ENCODE results near the gene MRPL53. TPM values are rescaled to one million over a fixed set of nuclear protein-coding genes. Genes with fewer than 3 reads are reported as not detected.
A peak's percentile ranks its signal among the peaks of the same experiment; 100 is the strongest.

Gene MRPL53
- total and polyA plus RNA-seq, 9 of the 15 experiments (the other 6 are each of a cell fraction or from before 2014, with no cell fraction given) = 11.5 to 87.9 (median 41.1) TPM

GRCh38 chr2:74496997-74497776 lies 24.7 kb upstream of the MRPL53 start:
- H3K4me3 ChIP-seq = no peak overlapping the region
- CTCF ChIA-PET (ENCODE audit: low intra/inter-chr PET ratio) = no interaction called here
- H3K9ac ChIP-seq (ENCODE audit: insufficient read depth in 1 of 2, low read depth in 2 of 2, low read length in 2 of 2) = no peak overlapping the region
- H3K4me1 ChIP-seq (replicated peaks in 1 of 2; ENCODE audit: control insufficient read depth in 2 of 2, insufficient read depth in 2 of 2, low read length in 2 of 2) = peaks cover 11 to 32% of the 10 kb centered on the region in 2 experiments; a peak in 4 of 5 replicates
- no TSS peak for BruUV-seq (replicated peaks)
- POLR2A ChIA-PET = interaction anchor here (1.0 kb wide), 1 partner anchor 25 kb away, joined by 3 read pairs; no protein-coding TSS in a partner anchor
- no peaks in the 10 kb centered on the region for H4K20me1 ChIP-seq (replicated peaks; ENCODE audit: control insufficient read depth, insufficient read depth, low read length)
- DNase-seq (ENCODE audit: extremely low read depth in 1 of 4, low spot score in 3 of 4) (no peak), ATAC-seq (no peak), FAIRE-seq (no peak)
- H3K4me2 ChIP-seq (ENCODE audit: insufficient read depth, low read length) = no peak overlapping the region
- intact Hi-C loops (cut with micrococcal nuclease) (no loop called here), in situ Hi-C loops (cut with MboI) (no loop called here)
- WGBS (ENCODE audit: insufficient coverage, low coverage, missing lambda C conversion rate) = 87% methylated on average over 18 of the region's 19 CpGs
- no peak overlapping the region for H3K27ac ChIP-seq (ENCODE audit: extremely low read depth, low read depth, low read length)
- H3K9me3 ChIP-seq (replicated peaks; ENCODE audit: control insufficient read depth, insufficient read depth, low read depth, low read length) = no peaks in the 10 kb centered on the region
- no peaks in the 10 kb centered on the region for H3K27me3 ChIP-seq (ENCODE audit: control insufficient read depth in 2 of 2, insufficient read depth in 2 of 2, low read length in 2 of 2)
- H3K36me3 ChIP-seq (ENCODE audit: control insufficient read depth, insufficient read depth, low read length) = peaks cover 23% of the 10 kb centered on the region; the same call in 2 of the 3 replicates
- no peak overlapping the region for H2AFZ ChIP-seq (ENCODE audit: low read depth, low read length)
- no peaks in the 10 kb centered on the region for H3K9me1 ChIP-seq (ENCODE audit: control insufficient read depth, insufficient read depth, low read length)
- no peaks in the 10 kb centered on the region for H3K79me2 ChIP-seq (ENCODE audit: control insufficient read depth, insufficient read depth, low read length)
- no peak for TF ChIP-seq SNIP1 (IDR thresholded peaks at IDR 0.05; ENCODE audit: low read depth)
- no peak for TF ChIP-seq EP400 (IDR thresholded peaks at IDR 0.05)
- no peak for TF ChIP-seq ZNF311 (CRISPR knock-in tag; IDR thresholded peaks at IDR 0.05)
- no peak for TF ChIP-seq TCF3 (CRISPR knock-in tag; IDR thresholded peaks at IDR 0.05)
- TF ChIP-seq NCOA1 (IDR thresholded peaks at IDR 0.05; ENCODE audit: low read depth) = no peak
- no peak for TF ChIP-seq ILK (tag; IDR thresholded peaks at IDR 0.05; ENCODE audit: borderline replicate concordance, low read depth)
- no peak for TF ChIP-seq EP300 (IDR thresholded peaks at IDR 0.05; ENCODE audit: low read length)
- no peak for TF ChIP-seq MAFG (tag; conservative IDR thresholded peaks at IDR 0.05)
- TF ChIP-seq NFIX (CRISPR knock-in tag; IDR thresholded peaks at IDR 0.05; ENCODE audit: low read depth) = peak; percentile 97
- TF ChIP-seq NFIC (IDR thresholded peaks at IDR 0.05) = peak; percentile 99
- no peak for TF ChIP-seq SRSF7 (optimal IDR thresholded peaks at IDR 0.05; ENCODE audit: low read depth, low read length)
- no peak for TF ChIP-seq WHSC1 (IDR thresholded peaks at IDR 0.05; ENCODE audit: low read length)
- TF ChIP-seq ARID1B (IDR thresholded peaks at IDR 0.05) = no peak
- TF ChIP-seq SMAD1 (IDR thresholded peaks at IDR 0.05; ENCODE audit: low read depth, low read length, partially characterized antibody) = peak; percentile 80
- TF ChIP-seq ZNF75A (CRISPR knock-in tag; IDR thresholded peaks at IDR 0.05) = no peak
- no peak for TF ChIP-seq SUPT5H (IDR thresholded peaks at IDR 0.05)
- no peak for TF ChIP-seq ZKSCAN8 (CRISPR knock-in tag; IDR thresholded peaks at IDR 0.05)
- TF ChIP-seq ZKSCAN1 (IDR thresholded peaks at IDR 0.05; ENCODE audit: low read depth, low read length) = no peak
- TF ChIP-seq RBM14 (IDR thresholded peaks at IDR 0.05; ENCODE audit: borderline replicate concordance, insufficient read depth, low read depth, low read length) = no peak
- TF ChIP-seq PML (IDR thresholded peaks at IDR 0.05; ENCODE audit: low read length) = no peak
- TF ChIP-seq CBX2 (IDR thresholded peaks at IDR 0.05; ENCODE audit: insufficient read depth, low read length, poor library complexity, severe bottlenecking) = no peak
- no peak for TF ChIP-seq CAMTA2 (CRISPR knock-in tag; conservative IDR thresholded peaks at IDR 0.05)
- TF ChIP-seq FOXM1 (IDR thresholded peaks at IDR 0.05; ENCODE audit: low read depth) = no peak
- TF ChIP-seq FOXM1 (CRISPR knock-in tag; IDR thresholded peaks at IDR 0.05; ENCODE audit: low read depth) = no peak
- no peak for TF ChIP-seq ZNF639 (CRISPR knock-in tag; conservative IDR thresholded peaks at IDR 0.05 in 1 of 2, IDR thresholded peaks at IDR 0.05 in 1 of 2)
